Smooth muscle cell (in vitro differentiated cells): ENCODE results near the gene BLOC1S6. TPM values are rescaled to one million over a fixed set of nuclear protein-coding genes. Genes with fewer than 3 reads are reported as not detected.

Source experiments
- DNase-seq: peaks from one replicate; lab custom pipeline; 2025; ENCODE audit not compliant: unreplicated experiment; lab: John Stamatoyannopoulos, UW
- H2AFZ ChIP-seq: fragments of 200-600 bp; sonication (generic); 2 replicates; pipeline ENCODE4 v1.6.0; 2016; ENCODE audit warnings: antibody characterized with exemption, low read depth, mild to moderate bottlenecking
- H3F3A ChIP-seq: fragments of 200-600 bp; sonication (generic); 2 replicates; pipeline ENCODE4 v1.6.0; 2017; ENCODE audit warnings: antibody characterized with exemption, low read depth
- H3K27ac ChIP-seq: fragments of 200-600 bp; sonication (generic); 2 replicates; pipeline ENCODE4 v1.5.1; 2016; ENCODE audit warnings: low read depth, mild to moderate bottlenecking
- H3K27me3 ChIP-seq: fragments of 200-600 bp; sonication (generic); 2 replicates; pipeline ENCODE4 v1.6.1; 2016; ENCODE audit warnings: low read depth, mild to moderate bottlenecking
- H3K36me3 ChIP-seq: fragments of 200-600 bp; sonication (generic); 2 replicates; pipeline ENCODE4 v1.5.1; 2016; ENCODE audit warnings: low read depth
- H3K4me1 ChIP-seq: fragments of 200-600 bp; sonication (generic); 2 replicates; pipeline ENCODE4 v1.5.1; 2016; ENCODE audit warnings: low read depth
- H3K4me2 ChIP-seq: fragments of 200-600 bp; sonication (generic); 2 replicates; pipeline ENCODE4 v1.6.0; 2016; ENCODE audit warnings: mild to moderate bottlenecking
- H3K4me3 ChIP-seq: fragments of 200-600 bp; sonication (generic); 2 replicates; pipeline ENCODE4 v1.5.1; 2016; ENCODE audit warnings: mild to moderate bottlenecking
- H3K79me2 ChIP-seq: fragments of 200-600 bp; sonication (generic); 2 replicates; pipeline ENCODE4 v1.6.0; 2016; ENCODE audit warnings: low read depth, mild to moderate bottlenecking
- H3K9ac ChIP-seq: fragments of 200-600 bp; sonication (generic); 2 replicates; pipeline ENCODE4 v1.6.0; 2016; ENCODE audit warnings: low read depth
- H3K9me3 ChIP-seq: fragments of 200-600 bp; sonication (generic); replicated peaks from 2 replicates; pipeline ENCODE4 v1.5.1; 2016; ENCODE audit warnings: low read depth
- H4K20me1 ChIP-seq: fragments of 200-600 bp; sonication (generic); 2 replicates; pipeline ENCODE4 v1.6.0; 2016; ENCODE audit warnings: low read depth
- CTCF ChIP-seq: fragments of 200-600 bp; sonication (generic); IDR thresholded peaks from 2 replicates; pipeline ENCODE4 v1.5.1; 2017; ENCODE audit warnings: borderline replicate concordance, mild to moderate bottlenecking, antibody characterized with exemption; ENCODE audit not compliant: insufficient read depth, poor library complexity, severe bottlenecking
- WGBS: methylation state at CpG from one replicate; pipeline ENCODE4 v1.1.7; 2016; ENCODE audit warnings: low lambda C conversion rate; 5-methylcytosine and 5-hydroxymethylcytosine counted together
- polyA plus RNA-seq: library from polyadenylated mRNA; unstranded; fragments of >200 nt; fragmentation: Nextera tagmentation; extraction: Ambion mirVana; gene quantifications from 2 replicates; pipeline ENCODE4 v1.2.1, GENCODE V29; 2016
- total RNA-seq: library from RNA; depleted of rRNA; stranded (reverse); fragments of >200 nt; gene quantifications from 2 replicates; pipeline ENCODE4 v1.2.3, GENCODE V29; 2014

Gene BLOC1S6
- total and polyA plus RNA-seq, 2 experiments from 2014 or later: 34.8 to 50.3 TPM

DNA sequence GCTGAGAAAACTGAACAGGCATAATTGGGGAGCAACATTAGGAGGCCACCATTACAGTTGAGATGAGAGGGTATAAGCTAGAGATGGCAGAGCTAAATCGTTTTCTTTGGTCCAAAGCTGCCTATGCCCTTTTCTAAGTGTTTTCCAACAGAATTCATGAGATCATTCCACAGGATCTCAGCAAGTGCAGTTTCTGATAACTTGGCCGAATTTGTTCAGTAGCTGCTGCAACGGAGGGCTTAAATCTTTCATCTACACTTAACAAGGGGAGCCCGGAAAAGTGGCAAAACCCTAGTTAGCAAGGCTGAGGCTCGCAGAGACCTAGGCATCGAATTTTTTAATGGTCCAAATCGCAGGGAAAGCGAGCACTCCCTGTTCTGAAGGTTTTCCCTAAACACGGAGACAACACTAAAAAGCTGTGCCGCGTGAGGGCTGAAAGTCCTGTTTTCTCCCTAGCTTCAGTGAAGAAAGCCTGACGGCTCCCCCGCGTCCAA lies 531 bp upstream of the BLOC1S6 start:
- WGBS: 4% methylated on average over 11 of the region's 14 CpGs
- Histone ChIP-seq H3K9ac (peak overlapping the region; percentile 98), H3K79me2 (peaks cover 39% of the 10 kb centered on the region), H3K4me1 (peaks cover 27% of the 10 kb centered on the region), H4K20me1 (peaks cover 22% of the 10 kb centered on the region), H2AFZ (peak overlapping the region; percentile 64), H3K27me3 (no peaks in the 10 kb centered on the region), H3F3A (peaks cover 4% of the 10 kb centered on the region), H3K36me3 (no peaks in the 10 kb centered on the region), H3K4me2 (peak overlapping the region; percentile 82), H3K27ac (peak overlapping the region; percentile 99), H3K9me3 (no peaks in the 10 kb centered on the region), H3K4me3 (peak overlapping the region; percentile 82)
- DNase-seq: no peak
- TF ChIP-seq CTCF: no peak

- Histone ChIP-seq H3K9ac (peak overlapping the region; percentile 98), H2AFZ (peak overlapping the region; percentile 64), H3K27me3 (no peaks in the 10 kb centered on the region), H3K4me2 (peak overlapping the region; percentile 82), H3K4me3 (peak overlapping the region; percentile 82), H4K20me1 (peaks cover 33% of the 10 kb centered on the region), H3K79me2 (peaks cover 51% of the 10 kb centered on the region), H3K4me1 (peaks cover 27% of the 10 kb centered on the region), H3K9me3 (no peaks in the 10 kb centered on the region), H3F3A (peaks cover 4% of the 10 kb centered on the region), H3K27ac (peak overlapping the region; percentile 99), H3K36me3 (no peaks in the 10 kb centered on the region)
- WGBS: 1% methylated on average over 4 of the region's 4 CpGs
- DNase-seq: no peak
- TF ChIP-seq CTCF: no peak
Observed at GRCh38 chr15:45587863-45588170, 638 bp downstream of the BLOC1S6 start.

DNA sequence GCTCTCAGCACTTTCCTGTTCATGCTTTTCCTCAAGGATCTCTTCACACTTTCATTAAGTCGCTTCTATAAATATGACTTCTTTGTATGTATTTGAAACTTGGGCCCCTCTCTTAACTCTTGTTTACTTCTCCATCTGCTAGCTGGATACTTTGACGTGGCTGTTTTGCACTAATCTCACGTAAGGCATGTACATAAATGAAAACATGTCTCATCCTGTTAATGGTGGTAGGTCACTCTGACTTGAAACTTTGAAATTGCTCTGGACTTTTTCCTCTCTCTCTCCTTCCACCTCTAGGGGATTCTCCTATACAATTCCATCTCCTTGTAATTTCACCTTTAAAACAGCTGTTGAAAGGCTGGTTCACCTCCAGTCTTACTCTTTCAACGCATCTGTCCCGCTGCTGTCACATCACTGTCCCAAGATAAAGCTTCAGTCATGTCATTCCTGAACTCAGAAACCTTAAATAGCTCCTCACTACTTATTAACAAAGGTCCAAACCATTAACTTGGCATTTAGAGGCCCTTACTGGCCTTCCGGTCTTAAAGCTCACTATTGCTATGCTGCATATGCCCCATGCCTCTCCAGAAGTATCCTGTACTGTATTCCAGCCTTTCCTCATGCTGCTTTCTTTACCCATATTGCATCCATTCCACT lies 1.2 kb downstream of the BLOC1S6 start:
- Histone ChIP-seq H3K4me2 (peak overlapping the region; percentile 82), H2AFZ (peak overlapping the region; percentile 64), H3K27ac (peak overlapping the region; percentile 99), H3K79me2 (peaks cover 53% of the 10 kb centered on the region), H3K4me1 (peaks cover 27% of the 10 kb centered on the region), H3K4me3 (peak overlapping the region; percentile 82), H3F3A (peaks cover 4% of the 10 kb centered on the region), H3K9ac (peak overlapping the region; percentile 98), H3K36me3 (no peaks in the 10 kb centered on the region), H3K9me3 (no peaks in the 10 kb centered on the region), H3K27me3 (no peaks in the 10 kb centered on the region), H4K20me1 (peaks cover 35% of the 10 kb centered on the region)
- WGBS: 55% methylated on average over 6 of the region's 6 CpGs
- no peak for TF ChIP-seq CTCF
- DNase-seq: no peak

DNA sequence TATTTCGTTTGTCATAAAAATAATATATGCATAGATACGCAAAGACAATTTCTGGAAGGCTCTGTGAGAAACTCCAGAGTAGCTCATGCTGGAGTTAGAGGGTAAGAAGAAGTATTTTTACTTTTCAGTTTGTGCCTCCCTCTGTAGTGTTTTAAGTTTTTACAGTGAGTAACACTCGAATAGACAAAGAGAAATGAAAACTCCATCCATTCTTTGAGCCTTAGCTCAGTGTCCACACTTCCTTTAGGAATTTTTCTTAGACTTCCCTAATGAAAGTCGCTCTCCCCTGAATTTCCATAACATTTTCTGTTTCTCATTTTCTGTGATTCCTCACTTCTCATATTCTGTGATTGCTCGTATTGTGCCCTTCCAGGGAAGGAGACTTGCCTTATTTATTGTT lies 2.1 kb downstream of the BLOC1S6 start:
- H3K4me1 ChIP-seq: peaks cover 27% of the 10 kb centered on the region

More for the DNA sequence above, 2.1 kb downstream of the BLOC1S6 start:
- WGBS: 89% methylated on average over 5 of the region's 5 CpGs
- no peaks in the 10 kb centered on the region for H3K27me3 ChIP-seq
- H3K9me3 ChIP-seq: no peaks in the 10 kb centered on the region
- no peaks in the 10 kb centered on the region for H3K36me3 ChIP-seq
- H3K9ac ChIP-seq: peak overlapping the region; percentile 24
- peaks cover 10% of the 10 kb centered on the region for H3F3A ChIP-seq
- H3K27ac ChIP-seq: peak overlapping the region; percentile 99
- no peak for DNase-seq
- TF ChIP-seq CTCF: no peak
- H2AFZ ChIP-seq: no peak overlapping the region
- H3K4me2 ChIP-seq: peak overlapping the region; percentile 82
- peaks cover 35% of the 10 kb centered on the region for H4K20me1 ChIP-seq
- peaks cover 61% of the 10 kb centered on the region for H3K79me2 ChIP-seq
- peak overlapping the region; percentile 82 for H3K4me3 ChIP-seq
